HEK293 (cell line): ENCODE measurements around the gene CSNK1G1.

Experiments
- ZSCAN16 ChIP-seq: fragments of 450-650 bp; formaldehyde crosslinking; IDR thresholded peaks from 2 replicates; pipeline ENCODE4 v1.5.1; 2016; ENCODE audit warnings: missing biosample characterization, missing genetic modification characterization
- TF ChIP-seq, protein P1 (sequence below): fragments of 450-650 bp; formaldehyde crosslinking; IDR thresholded peaks from 2 replicates; pipeline ENCODE4 v1.5.1; 2016; ENCODE audit warnings: missing biosample characterization, missing genetic modification characterization

DNA sequence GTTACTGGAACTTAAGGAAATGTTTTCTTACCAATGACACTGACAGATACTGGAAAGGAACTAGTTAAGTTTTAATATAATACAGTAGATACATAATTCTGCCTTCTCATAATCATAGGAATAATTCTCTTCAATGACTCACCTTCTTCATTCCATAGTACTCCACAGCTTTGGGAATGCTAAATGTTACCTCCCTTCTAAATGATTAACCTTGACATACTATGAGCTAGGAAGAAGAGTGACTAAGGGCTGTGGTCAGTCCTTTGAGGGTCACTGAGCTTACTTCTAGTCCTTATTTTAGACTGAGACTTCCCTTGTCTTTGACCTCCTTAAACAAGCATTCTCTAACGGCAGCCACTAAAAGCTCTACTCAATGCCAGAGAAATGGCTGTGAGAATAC lies 123.6 kb downstream of the CSNK1G1 start:
- no peak for TF ChIP-seq ZSCAN16
- TF ChIP-seq, protein P1, sequence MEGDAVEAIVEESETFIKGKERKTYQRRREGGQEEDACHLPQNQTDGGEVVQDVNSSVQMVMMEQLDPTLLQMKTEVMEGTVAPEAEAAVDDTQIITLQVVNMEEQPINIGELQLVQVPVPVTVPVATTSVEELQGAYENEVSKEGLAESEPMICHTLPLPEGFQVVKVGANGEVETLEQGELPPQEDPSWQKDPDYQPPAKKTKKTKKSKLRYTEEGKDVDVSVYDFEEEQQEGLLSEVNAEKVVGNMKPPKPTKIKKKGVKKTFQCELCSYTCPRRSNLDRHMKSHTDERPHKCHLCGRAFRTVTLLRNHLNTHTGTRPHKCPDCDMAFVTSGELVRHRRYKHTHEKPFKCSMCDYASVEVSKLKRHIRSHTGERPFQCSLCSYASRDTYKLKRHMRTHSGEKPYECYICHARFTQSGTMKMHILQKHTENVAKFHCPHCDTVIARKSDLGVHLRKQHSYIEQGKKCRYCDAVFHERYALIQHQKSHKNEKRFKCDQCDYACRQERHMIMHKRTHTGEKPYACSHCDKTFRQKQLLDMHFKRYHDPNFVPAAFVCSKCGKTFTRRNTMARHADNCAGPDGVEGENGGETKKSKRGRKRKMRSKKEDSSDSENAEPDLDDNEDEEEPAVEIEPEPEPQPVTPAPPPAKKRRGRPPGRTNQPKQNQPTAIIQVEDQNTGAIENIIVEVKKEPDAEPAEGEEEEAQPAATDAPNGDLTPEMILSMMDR (tag by site-specific recombination): no peak
